GM12878 (cell line): Measurements from ENCODE around the gene METAP1D. TPM values are rescaled to one million over a fixed set of nuclear protein-coding genes. Genes with fewer than 3 reads are reported as not detected.
A peak's percentile ranks its signal among the peaks of the same experiment; 100 is the strongest.

Source experiments
- ATF2 ChIP-seq: IDR thresholded peaks from 2 replicates; pipeline ENCODE4 v1.6.1; 2012; ENCODE audit warnings: low read length, inconsistent platforms
- CHD1 ChIP-seq: IDR thresholded peaks from 2 replicates; pipeline ENCODE4 v1.6.1; 2012; ENCODE audit warnings: low read depth, low read length, improper control_type of control experiment
- E2F8 ChIP-seq: fragments of 450-650 bp; IDR thresholded peaks from 2 replicates; pipeline ENCODE4 v1.6.1; 2018; ENCODE audit warnings: mild to moderate bottlenecking, low read depth, moderate library complexity; ENCODE audit not compliant: partially characterized antibody
- IRF4 ChIP-seq: IDR thresholded peaks from 2 replicates; pipeline ENCODE4 v1.6.1; 2011; ENCODE audit warnings: low read depth, low read length
- RB1 ChIP-seq: fragments of 450-650 bp; formaldehyde crosslinking; IDR thresholded peaks from 2 replicates; pipeline ENCODE4 v1.6.1; 2017; ENCODE audit warnings: mild to moderate bottlenecking, borderline replicate concordance
- SMAD1 ChIP-seq: fragments of 450-650 bp; IDR thresholded peaks from 2 replicates; pipeline ENCODE4 v1.6.1; 2018; ENCODE audit warnings: mild to moderate bottlenecking, low read depth; ENCODE audit not compliant: partially characterized antibody
- YY1 ChIP-seq: IDR thresholded peaks from 2 replicates; pipeline ENCODE4 v1.6.1; 2011; ENCODE audit warnings: low read depth, mild to moderate bottlenecking, low read length
- ZNF592 ChIP-seq: fragments of 450-650 bp; IDR thresholded peaks from 2 replicates; pipeline ENCODE4 v1.6.1; 2017; ENCODE audit warnings: mild to moderate bottlenecking, moderate library complexity
- polyA plus RNA-seq, 11 experiments: library from polyadenylated mRNA; depleted of rRNA in 4 of 11; unstranded in 6 of 11; stranded (reverse) in 5 of 11; fragments of >200 nt; fragmentation: Nextera tagmentation in 4 of 11; fragmentation: Illumina TruSeq in 1 of 11; extraction: Ambion mirVana in 4 of 11; extraction: Trizol in 1 of 11; gene quantifications; 1 replicate in 1 of 11; 2 replicates in 10 of 11; pipeline versions ENCODE4 v1.2.1 to v1.2.3, GENCODE V29; 2011 to 2016; ENCODE audit warnings: inconsistent platforms in 2 of 11, missing spikeins in 2 of 11, low read depth in 1 of 11
- total RNA-seq, 4 experiments: library from RNA; depleted of rRNA in 3 of 4; stranded (reverse); fragments of >200 nt in 3 of 4; fragmentation: Illumina TruSeq in 1 of 4; extraction: Trizol in 1 of 4; gene quantifications; 2 replicates each; pipeline versions ENCODE4 v1.2.1 to v1.2.3, GENCODE V29; 2013 to 2021

METAP1D gene
- total and polyA plus RNA-seq, 10 of the 15 experiments (the other 5 are each of a cell fraction or from before 2014, with no cell fraction given): 4.5 to 12.1 (median 7.8) TPM

- TF ChIP-seq ZNF592 (0 out of 2 replicates have a peak, but pooled peaks have one; percentile 23), ATF2 (no peak), RB1 (no peak; the same call in 1 of the 2 replicates), E2F8 (no peak), IRF4 (0 out of 2 replicates have a peak, but pooled peaks have one; percentile 17), CHD1 (no peak), YY1 (peak; percentile 75), SMAD1 (no peak)
Observed at GRCh38 chr2:172103471-172104272, 103.9 kb downstream of the METAP1D start (continued).
